ENCODE data around the gene CHRDL2.

The CHRDL2 gene

DNA sequence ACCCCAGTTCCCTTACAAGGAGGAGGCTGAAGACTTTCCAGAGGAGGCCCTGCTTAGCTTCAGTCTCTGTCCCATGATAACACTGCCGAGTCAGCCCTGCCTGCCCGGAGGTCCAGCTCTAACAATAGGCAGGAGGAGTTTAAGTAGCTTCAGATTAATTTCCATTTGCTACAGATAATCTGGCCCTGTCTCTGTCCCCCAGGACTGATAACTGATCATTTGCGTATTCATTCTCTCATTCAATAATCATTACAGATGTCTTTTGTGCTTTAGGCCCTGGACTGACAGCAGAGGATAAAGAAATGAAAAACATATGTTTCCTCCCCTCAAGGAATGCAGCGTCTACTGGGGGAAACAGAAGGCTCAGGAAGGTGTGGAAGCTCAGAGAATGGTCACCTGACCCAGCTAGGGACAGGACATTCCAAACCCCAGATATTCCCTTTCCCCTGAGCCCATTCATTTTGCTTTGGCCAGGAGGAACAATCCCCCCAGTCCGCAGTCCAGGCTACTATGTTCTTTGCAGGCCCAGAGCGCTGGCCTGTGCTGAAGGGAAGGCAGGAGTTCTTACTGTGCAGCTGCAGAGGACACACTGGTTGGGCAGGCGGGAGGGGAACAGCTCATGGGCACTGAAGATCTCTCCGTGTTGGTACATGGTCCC, 20.8 kb downstream of the CHRDL2 start:
- DNase-seq (ENCODE audit: low spot score) = no peak

DNA sequence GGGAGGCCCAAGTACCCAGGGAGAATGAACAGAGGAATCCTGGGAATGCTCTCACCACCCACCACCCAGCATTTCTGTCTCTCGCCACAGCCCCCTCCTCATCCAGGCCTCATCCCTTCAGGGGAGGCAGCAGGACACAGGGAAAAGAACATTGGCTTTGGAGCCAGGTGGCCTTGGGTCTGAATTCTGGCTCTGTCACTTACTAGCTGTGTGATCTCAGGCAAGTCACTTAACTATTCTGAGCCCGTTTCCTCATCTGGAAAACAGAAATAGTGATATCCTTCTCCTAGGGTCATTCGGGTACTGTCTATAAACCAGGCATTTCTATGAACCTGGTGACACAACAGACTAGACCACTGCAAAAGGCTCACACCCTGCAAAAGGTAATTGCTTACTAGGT, 22.1 kb downstream of the CHRDL2 start:
- DNase-seq (ENCODE audit: low spot score) = no peak

DNA sequence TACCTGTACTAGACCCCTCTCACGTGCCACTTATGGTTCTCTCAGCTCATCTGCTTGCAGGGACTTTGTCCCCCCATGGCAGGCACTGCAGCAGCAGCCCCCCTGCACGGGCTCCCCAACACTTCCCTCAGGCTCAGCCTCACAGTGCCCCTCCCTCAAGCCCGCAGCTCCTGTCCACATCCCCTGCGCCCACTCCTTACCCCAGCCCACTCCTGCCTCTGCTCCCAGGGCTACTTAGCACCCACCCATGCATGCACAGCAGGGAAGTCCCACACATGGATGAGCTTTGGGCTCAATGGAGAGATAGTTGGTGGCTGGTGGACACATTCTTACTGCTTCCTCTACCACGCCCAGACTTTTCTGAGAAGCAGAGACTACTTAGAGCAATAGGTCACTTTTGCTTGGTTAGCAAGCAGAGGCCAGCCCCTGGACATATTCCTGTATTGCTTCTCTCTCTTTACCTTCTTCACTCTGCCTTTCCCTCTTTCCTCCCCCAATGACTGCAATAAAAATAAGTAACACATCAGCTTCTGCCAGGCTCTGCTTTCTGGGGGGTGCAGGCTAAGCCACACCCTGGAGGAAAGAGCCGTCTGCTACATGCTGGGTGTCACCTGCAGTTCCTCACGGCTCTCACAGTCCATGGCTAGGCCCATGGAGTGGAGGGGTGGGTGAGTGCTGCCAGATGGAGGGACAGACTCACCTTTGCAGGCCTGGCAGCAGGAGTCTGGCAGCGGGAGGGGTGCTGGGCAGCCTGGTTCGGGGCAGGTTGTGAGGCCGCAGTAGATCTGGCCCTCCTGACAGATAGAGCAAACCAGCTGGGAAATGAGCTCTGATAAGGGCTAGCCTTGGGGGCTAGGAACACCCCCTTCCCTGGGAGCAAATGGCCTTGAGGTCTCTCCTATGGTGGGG, 23.4 kb downstream of the CHRDL2 start:
- DNase-seq (ENCODE audit: low spot score) = no peak

DNA sequence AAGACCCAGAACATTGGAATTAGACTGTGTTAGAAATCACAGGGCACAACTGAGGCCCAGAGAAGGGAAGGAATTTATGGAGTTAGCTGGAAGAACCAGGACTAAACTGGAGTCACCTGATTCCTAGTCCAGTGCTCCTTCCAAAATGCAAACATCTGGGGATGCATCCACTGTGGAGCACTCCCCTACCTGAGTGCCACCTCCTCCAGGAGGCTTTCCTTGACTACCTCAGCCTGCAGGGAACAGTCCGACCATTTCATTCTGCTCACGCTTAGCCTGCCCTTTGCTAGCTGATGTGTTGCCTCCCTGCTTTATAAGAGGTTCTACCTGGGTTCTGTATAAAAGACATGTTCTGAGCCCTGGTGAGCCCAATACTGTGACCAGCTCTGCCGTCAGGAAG, 24.0 kb downstream of the CHRDL2 start:
- DNase-seq (ENCODE audit: low spot score) = no peak

DNA sequence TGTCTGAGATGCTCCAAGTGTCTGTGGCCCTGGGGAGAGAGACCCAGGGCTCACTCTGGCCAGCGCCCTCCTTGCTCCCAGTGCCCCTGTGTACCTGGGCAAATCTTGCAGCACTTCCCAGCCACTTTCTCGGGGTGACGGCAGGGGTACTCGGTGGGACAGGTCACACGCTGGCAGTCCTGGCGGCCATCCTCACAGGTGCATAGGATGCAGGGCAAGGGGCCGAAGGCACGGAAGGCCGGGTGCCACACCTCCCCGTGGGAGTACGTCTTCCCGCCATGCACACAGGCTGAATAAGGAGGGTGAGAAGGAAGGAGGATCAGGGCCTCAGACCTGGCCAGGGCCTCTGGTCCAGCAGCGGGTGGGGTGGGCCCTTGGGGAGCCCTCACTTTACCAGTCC, 28.0 kb downstream of the CHRDL2 start:
- DNase-seq (ENCODE audit: low spot score) = no peak

DNA sequence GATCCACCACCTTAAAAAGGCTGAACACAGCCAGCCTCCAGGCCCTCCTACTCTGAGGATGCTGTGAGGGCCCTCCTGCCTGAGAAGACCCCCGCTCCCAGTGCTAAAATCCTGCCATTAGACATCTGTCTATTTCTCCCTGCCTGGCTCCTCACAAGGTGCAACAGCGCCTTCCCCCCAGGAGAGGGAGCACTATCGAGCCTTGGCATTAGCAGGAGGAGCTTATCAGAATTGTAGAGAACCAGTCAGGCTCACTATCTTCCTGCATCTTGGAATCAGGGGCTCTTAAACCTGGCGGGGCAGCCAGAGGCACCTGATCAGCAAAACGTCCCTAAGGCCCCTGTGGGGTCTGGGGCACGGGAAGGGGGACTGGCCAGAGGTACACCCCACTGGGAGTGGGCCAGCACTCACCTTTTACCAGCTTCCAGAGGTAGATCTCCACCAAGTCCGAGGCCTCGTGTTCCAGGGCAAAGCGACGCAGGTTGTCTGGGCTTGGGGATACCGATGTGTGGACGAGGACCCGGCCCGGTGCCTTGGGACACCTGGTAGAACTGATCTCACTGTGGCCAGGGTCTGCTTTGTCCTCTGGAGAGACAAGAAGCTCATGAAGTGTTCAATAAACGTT, 28.7 kb downstream of the CHRDL2 start:
- peak; percentile 83 for DNase-seq (ENCODE audit: low spot score)

DNA sequence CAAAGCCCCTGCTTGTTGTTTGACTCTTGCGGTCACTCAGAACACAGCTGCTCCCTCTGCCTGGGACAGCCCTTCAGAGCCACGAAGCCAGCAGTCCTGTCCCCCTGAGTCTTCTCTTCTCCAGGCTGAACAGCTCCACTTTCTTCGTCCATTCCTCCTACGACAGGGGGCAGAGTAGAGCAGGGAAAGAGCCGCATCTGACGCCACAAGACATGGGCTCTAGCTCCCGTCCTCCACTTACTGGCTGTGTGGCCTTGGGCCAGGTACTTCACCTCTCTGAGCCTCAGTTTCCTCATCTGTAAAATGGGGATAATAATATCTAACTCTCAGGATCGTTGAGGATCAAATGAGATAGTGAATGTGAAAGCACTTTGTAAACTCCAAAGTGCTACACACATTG, 29.9 kb downstream of the CHRDL2 start:
- DNase-seq (ENCODE audit: low spot score) = peak; percentile 52

DNA sequence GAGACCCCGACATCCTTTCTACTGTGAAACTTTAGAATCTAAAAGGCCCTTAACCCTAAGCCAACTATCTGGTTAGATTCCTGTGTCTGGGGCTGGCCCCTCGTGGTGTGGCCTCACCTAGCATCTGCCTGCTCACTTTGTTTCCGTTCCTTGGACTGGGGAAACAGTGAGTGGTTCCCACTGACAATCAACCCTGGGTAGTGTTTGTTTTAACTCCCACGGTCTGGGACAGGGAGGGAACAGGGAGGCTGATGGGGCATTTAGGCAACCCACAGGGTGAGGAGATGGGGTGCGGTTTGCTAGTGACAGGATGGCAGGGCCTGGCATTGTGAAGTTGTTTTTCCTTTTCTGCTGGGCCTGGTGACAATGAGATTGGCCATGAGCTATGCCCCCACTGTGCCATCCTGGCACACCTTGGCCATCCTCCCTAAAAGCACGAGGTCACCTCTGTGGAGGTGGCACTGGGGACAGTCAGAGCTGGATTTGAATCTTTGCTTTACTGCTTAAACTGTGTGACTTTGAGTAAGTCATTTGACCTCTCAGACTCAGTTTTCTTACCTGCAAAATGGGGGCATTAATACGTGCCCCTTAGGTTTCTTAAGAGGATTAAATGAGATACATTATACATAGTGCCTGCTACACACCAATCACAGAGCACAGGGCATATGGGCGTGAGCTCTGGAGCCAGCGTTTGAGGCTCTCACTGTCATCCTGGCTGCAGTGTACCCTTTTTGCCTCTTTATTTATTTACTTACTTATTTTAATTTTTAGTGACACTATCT, 31.4 kb downstream of the CHRDL2 start:
- no peak for DNase-seq (ENCODE audit: low spot score)

DNA sequence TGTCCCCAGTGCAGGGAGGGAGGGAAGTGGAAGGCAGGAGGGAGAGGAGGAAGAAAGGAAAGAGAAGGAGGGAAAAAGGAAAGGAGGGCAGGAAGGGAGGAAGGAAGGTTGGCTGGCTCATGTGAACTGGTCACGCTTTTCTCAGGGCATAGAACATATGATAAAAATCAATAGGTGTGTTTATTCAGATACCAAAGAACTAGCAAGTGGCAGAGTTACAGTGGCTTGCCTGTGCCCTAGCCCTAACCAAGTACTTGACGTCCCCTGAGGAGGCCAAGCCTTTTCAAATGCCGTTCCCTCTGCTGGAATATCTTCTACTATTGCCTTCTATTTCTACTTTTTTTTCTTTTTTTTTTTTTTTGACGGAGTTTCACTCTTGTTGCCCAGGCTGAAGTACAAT, 33.5 kb downstream of the CHRDL2 start:
- no peak for DNase-seq (ENCODE audit: low spot score)

DNA sequence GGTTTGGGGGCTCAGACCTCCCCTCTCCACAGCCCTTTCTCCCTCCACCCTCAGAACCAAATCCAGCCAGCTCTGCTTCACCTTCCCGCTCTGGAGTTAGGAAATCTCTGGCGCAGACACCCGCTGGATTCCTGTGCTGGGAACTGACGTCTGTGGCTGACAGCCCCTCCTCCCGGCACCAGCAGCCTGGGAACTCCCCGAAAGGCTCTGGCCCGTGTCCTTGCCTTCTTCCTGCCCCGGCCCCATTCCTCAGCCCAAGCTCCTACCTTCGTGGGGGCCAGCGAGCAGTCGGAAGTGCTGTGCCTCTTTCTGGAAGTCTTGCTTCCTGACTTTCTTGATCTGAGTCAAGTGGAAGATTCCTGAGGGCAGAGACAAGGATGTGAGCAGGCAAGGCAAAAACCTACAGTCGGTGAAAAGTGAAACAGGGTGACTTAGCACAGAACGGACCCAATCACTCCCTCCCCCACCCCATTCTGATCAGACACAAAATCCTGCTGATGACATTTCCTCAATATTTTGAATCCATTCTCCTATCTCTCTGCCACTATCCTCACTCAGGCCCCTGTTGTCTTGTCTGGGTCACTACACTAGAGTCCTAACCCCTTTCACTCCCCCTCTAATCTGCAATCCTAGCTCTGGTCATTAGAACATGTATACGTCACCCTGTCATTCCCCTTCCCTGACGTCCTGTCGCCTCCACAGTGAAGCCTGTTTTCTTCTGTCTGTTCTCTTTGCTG, 34.1 kb downstream of the CHRDL2 start:
- no peak for DNase-seq (ENCODE audit: low spot score)

DNA sequence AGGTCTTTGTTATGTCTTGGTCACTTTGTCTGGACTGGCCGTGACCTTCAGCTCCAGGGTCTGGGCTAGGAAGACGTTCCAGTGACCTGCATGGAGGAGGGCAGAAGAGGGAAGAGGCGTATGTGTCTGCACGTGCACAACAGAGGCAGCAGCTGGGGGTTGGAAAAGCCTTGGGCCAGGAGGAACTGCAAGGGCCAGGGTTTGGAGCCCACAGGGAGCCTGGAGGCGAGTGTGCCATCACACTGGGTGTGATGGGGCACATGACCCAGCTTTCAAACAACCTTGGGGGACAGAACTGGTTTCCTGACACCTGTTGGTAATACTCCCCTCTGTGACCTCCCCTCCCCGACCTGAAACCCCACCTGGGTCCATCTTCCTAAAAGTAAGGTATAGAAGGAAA, 34.7 kb downstream of the CHRDL2 start:
- DNase-seq (ENCODE audit: low spot score) = no peak

DNA sequence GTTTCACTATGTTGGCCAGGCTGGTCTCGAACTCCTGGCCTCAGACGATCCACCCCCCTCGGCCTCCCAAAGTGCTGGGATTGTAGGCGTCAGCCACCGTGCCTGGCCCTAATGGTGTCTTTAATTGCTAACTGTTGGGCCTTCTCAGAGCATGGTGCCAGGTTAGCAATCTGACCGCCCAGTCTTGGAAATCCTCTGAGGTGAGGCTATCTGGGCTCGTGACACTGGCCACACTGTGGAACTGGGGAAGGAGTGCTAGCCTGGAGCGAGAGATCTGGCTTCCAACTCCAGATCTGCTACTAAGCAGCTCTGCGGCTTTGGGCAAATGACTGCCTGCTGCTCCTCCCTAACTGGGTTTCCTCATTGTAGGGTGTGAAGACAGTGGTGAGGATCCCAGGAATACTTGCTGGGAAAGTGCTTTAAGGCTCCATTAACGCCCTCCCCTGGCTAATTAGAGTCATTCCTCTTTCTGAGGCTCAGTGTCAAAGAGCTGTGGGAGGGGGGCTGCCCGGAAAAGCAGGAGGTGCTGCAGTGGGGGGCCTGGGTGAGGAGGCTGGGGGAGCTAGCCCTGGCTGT, 35.4 kb downstream of the CHRDL2 start:
- no peak for DNase-seq (ENCODE audit: low spot score)

DNA sequence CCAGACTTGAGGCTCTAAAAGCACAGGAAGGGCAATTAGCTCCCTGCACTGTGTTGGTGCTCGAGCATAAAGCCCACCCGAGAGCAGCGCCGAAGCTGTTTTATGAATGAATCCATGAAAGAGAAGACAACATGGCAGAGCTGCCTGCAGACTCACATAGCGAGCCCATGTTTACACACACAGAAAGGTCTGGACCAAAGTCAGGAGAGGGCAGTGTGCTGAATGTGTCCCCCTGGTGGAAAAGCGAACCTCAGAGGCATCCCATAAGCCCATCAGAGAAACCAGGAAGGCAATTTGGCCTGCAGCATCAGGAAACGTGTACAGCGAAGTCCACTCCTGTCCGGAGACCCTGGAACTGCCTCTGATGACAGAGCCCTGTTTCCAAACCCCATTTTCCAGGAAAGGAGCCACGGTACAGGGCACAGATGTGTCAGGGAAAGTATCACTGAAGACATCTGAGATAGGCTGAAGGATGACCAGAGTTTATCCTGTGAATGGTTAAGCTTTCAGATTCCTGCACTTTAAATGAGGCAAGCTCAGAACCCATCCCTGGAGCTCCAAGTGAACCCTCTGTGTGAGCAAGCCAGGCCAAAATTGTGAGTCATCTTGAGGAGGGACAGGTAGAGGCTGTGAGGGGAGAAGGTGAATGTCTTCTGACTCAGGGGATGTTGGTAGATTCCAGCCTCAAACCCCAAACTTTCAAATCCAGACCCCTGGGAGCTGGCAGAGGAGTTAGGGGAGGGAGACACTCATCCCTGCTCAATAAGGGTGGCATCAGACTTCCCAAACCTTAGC, 36.9 kb downstream of the CHRDL2 start:
- DNase-seq (ENCODE audit: low spot score) = no peak

DNA sequence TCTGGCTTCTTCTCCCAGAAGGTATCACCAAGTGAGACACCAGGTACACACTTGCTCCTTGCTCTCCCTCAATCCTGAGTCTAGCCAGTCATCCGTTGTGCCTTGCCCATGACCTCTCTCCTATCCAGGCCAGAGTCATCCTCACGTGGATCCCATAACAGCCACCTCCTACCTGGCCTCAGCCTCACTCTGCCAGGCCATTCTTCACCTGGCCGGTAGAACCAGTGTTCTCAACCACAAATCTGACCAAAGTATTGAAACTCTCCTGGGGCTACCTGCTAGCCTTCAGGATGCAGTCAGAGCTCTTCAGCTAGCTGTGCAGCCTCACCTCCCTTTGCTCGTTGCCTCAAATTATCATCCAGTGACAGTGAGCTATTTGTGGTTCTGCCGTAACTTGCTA, 37.7 kb downstream of the CHRDL2 start:
- no peak for DNase-seq (ENCODE audit: low spot score)

DNA sequence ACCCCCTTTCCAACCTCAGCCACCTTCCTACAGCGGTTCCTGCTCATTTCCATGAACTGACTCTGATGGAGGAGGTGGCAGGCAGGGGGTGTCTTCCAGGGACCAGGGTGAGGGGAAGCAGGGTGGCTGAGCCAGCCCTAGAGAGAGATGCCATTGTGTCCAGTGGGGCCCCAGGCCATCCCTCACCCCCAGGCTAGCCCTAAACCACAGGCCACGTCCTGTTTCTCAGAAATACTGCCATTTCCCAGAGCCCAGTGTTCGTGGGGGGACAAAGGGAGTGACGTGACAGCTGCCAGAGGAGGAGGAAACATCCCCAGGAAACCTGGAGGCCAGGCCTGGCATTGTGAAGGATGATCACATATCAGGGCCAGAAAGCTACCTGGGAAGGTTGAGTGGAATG, 39.5 kb downstream of the CHRDL2 start:
- DNase-seq (ENCODE audit: low spot score) = no peak

DNA sequence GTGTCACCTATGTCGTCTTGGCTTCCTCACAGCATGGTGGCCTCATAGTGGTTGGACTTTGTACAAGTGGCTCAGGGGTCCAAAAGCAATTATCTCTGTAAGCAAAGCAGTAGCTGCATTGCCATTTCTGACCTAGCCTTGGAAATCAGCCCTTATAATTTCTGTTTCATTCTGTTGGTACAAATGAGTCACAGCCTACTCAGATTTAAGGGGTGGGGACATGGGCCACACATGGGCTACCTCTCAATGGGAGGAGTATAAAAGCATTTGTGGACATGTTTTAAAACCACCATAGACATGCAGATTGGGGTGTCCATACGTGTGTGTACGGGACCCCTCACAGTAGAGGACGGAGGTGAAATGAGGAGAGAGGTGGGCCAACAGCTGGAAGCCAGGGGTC, 41.6 kb downstream of the CHRDL2 start:
- no peak for DNase-seq (ENCODE audit: low spot score)

DNA sequence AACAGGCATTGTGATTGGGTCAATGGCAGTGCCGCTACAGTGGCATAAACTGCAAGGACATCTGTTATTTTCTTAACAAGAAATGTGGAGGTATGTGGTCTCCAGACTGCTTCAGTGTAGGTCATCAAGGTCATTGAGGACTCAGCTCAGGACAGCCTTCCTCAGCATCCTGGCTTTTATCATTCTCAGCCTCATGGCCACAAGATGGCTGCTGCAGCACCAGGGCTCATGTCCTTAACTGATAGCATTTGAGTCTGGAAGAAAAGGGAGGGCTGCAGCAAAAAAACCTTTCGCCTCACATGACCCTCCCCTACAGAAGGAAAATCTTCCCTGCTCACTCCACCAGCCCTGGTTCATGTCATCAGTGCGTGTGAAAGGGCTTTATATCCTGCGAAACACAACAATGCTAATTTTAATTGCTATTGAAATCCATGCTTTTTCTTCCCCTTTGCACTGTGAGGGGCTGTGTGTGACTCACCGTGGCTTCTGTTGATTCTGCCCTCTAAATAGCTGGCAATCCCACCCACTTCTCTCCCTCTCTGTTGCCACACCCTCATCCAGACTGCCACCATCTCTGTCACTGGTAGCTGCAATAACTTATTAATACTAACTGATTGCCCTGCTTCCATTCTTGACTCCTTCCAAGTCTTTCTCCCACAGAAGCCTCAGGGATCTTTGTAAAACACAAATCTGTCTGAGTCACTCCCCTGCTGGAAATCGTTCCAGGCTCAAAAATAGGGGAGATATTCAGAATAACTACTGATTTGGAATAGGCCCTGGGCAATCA, 43.8 kb downstream of the CHRDL2 start:
- DNase-seq (ENCODE audit: low spot score) = no peak

DNA sequence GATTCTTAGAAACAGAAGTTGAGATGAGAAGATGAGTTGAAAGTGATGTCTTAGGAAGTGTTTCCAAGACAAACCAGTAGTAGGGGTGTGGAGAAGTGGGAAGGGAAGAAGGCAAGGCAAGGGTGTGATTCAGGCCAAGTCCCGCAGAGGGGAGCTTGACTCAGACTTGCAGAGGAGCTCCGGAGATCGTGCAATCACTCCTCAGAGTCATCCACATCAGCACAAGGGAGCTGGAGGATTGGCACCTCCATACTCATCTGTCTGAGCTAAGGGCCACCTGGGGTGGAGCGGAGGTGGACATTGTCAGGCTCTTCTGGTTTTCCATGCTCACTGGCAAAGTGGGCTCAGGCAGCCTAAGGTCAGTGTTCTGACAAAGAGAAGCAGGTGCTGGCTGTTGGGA, 44.4 kb downstream of the CHRDL2 start:
- DNase-seq (ENCODE audit: low spot score) = no peak

DNA sequence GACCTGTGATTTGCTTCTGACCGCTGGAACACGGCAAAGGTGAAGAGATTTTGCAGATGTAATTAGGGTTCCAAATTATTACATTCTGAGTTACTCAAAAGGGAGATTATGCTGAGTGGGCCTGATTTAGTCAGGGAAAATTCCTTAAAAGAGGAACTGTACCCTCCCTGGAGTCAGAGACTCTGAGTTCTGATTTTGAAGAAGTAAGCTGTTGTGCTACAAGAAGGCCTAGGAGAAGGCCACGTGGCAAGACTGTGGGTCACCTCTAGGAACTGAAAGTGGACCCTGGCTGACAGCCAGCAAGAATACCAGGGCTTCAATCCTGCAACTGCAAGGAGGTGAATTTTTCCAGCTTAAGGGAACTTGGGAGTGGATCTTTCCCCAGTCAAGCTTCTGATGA, 45.3 kb downstream of the CHRDL2 start:
- DNase-seq (ENCODE audit: low spot score) = no peak

DNA sequence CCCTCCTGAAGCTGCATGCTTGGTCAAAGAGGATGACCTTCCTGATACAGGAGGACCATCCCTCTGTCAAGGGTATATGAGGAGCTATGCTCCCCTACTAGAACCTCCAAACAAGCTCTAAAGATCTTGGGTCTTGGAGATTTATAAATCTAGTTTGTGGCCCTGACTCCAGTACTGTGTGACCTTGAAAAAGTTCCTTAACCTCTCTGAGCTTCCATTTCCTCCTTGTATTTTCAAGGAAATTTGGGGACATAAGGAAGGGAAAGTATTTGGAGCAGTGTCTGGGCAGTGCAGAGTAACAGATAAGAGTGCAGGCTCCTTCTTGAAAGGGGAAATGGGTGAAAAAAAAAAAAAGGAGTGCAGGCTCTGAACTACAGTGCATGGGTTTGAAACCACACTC, 45.9 kb downstream of the CHRDL2 start:
- no peak for DNase-seq (ENCODE audit: low spot score)
